HG02852 (cell line): Measurements from ENCODE around the gene ZFHX2.

Experiments used
- ATAC-seq: cut with Tn5 transposase; IDR thresholded peaks from one replicate; pipeline ENCODE4 v1.9.1; 2021; ENCODE audit warnings: mild to moderate bottlenecking, moderate library complexity; ENCODE audit not compliant: unreplicated experiment

ZFHX2 gene

DNA sequence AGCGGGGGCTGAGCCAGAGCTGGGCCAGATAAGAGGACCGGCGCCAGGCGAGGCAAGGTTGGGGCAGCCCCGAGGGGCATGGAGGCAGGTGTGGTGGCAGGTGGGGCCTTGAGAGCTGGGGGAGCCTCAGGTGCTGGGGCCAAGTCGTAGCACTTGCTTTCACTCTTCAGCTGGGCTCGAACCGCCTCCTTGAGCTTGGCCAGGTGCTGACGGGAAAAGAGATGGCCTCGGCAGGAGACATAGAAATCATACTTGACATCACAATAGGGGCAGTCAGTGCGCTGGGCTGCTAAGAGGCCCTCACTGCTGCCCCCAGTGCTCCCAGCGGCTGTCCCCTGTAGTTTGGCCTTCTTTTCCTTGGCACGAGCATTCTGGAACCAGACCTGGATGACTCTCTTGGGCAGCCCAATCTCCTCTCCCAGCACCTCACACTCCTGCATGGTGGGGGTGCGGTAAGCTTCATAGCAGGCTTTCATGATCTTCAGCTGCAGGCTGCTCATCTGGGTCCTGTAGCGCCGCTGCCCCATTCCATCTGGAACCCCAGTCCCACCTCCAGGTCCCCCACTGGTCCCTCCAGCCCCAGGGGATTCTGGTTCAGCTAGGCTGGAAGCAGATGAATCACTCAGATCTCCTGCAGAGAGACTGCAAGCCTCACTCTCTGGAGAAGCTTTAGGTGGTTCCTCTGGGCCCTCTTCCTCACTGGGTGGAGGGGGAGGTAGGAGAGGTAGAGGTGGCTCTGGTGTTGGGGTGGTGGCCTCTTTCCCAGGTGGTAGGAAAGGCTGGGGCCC, 28.1 kb downstream of the ZFHX2 start:
- ATAC-seq = no peak

DNA sequence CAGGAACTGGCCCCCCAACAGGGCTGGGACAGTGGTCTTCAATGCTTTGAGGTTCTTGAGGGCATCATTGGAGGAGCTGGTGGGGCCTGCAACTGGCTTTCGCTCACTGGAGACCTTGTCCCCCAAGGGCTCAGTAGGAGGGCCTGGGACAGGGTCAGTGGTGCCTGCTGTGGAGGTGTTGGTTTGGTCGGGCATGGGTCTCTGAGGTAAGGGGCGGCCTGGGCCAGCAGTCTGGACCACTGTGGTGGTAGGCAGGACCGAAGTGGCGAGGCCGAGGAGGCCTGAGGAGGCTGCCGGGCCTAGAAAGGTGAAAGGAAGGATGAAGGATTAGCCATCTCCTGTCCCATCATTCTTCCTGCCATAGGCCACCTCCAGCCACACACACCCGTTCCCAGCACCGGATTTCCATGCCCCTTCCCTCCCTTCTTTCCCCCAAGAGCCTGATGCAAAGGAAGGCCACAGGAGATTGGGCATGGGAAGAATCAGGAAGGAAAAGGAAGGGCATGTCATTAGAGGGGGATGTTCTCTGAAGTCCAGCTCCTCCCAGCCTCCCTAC, 28.8 kb downstream of the ZFHX2 start:
- no peak for ATAC-seq

DNA sequence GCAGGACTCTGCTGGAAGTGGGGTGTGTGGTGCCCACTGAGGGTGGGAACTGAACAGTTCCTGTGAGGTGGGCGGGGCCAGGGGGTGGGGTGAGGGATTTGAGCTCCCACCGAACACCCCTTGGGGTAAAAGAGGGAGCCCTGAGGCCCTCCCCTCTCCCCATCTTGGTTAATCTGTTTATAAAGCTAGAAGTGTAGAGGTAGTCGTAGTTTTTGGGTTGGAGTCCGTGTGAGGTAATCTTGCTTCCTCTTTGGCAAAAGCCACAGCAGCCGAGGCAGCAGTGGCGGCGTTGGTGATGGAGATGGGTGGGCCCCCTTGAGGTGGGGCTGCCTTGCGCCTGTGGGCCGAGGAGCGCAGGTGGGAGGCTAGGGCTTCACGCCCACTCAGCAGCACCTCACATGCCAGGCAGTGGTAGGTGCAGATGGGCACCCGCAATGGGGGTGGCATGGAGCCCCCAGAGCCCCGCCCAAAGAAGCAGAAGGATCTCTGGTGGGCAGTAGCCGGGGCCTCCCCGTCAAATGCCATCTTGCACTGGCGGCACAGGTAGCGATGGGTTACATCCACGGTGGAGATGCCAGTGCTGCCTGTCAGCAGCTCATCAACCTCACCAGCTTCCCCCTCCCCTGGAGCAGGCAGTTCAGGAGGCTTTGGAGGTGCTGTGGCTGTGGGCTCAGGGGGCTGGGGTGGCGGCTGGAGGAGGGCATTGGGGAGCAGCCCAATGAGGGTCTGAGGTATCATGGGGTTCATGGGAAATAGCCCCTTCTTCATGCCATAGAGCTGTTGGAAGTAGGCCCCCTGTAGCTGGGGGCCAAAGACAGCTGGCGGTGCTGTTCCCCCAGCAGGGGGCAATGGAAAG, 29.6 kb downstream of the ZFHX2 start:
- no peak for ATAC-seq

DNA sequence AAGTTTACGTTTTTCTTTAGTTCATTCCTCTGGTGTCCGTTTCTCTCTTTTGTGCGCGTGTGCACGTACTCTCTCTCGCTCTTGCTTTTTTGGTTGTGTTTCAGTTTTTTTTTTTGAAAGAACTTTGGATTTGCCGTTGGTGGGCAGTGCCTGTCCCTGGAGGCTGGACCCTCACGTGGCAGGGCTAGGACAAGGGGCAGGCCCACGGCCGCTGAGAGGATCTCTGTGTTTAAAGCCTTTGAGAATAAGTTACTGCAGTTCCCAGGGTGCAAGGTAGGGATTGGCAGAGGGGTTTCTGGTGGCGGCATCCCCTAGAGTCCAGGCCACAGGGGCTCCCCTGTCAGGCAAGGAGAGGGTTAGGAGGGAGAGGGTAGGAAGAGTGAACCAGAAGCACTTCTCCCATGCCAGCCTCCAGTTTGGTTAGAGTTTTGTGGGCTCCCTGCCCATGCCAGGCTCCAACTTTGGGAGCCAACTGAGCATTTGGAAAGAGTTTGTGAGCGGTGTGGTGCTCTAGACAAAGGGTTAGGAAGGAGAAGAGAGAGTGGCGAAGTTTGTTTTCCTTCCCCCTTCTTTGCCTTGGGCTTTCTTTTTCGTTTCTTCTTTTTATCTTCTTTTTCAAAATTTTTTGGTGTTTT, 30.5 kb downstream of the ZFHX2 start:
- no peak for ATAC-seq

DNA sequence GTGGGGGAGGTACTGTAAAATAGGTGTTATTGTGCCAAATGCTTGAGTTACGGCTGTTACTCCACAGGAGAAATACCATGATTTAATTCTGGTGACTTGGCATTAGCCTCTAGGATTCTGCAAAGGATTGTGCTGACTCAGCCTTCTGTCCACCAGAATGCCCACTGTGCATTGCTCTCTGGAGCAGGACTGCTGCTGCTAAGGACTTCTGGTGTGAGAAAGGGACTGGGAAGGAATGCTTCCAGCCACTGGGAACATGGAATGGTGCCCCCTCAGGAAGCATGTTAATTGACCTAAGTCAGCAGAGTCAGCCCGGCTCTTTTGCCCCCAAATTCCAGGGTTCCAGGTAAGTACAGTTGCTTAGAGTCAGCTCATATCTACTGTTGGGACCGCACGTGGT, 32.9 kb downstream of the ZFHX2 start:
- no peak for ATAC-seq

DNA sequence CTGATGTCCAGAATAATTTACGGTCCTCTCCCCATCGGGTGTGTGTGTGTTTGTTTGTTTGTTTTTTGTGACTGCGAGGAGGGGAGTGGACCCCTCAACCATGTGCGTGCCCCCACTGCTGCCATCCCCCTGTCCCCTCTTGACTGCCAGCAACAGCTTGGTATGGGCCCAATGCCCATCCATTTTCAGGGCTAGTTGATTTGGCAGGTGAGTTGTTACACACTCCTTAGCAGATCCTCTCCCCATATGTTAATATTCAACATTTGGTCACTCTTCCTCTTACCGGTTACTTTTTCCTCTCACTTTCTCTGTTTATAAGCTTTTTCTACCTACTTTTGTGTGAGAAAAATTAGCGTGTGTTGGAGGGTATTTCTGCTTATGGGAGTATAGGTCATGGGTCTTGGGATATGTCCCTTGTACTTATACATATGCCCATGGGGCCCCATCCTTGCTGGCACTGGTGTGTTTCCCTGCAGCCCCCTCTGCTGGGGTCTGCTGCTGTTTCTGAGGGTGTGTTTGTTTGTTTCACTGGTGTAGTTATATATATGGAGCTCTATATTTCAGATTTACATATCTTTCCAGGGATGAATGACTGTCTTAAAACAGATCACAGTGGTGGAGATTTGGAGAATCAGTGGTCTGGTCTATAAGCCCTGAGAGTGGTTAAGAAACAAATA, 33.8 kb downstream of the ZFHX2 start:
- no peak for ATAC-seq

DNA sequence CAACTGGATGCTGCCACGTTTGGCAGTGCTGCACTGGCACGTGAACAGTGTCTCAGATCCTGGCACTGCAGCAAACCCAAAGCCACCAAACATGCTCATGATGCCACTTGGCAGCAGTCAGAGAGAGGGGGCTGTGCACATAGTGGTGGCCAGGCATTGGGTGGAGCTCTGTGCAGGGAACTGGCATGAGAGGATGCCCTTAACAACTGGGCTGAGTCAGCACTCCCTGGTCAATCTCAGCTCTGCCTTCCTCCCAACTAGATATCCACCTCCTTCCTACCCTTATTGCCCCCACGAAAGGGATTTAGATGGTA, 37.0 kb downstream of the ZFHX2 start:
- no peak for ATAC-seq

DNA sequence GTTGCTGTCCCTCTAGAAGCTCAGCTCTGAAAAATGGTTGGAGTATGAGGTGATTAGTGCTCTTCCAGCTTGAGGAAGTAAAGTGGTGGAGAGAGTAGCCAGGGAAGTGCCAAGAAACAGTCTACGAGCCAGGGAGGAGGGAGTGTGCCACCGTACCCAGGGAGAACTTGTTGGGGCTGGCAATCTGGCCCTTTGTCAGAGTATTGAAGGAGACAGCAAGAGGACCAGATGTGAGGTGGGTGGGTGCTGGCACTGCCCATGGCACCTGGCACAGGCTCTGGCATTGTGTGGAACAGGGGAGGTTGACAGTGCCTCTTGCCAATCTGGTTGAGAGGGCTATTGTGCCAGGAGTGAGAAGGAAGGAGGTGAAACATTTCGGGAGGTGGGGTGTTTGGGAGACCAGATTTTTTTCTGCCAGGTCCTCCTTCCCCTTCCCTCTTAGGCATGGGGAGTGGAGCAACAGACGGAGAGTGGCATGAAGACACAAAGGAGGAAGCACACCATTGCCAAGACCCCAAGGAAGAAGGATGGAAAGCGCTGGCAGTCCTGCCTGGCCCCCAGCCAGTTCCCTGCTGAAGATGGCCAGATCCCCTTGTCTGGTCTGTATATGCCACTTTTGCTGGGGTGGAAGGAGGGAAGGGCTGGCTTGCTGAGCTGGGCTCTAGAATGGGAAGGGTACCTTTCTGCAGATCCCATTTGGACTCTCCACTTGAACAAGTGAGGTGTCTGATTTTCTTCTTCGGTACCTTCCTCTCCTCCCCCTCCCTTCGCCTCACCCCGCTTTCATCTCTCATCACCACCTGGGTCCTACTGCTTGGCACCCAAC, 37.5 kb downstream of the ZFHX2 start:
- no peak for ATAC-seq

DNA sequence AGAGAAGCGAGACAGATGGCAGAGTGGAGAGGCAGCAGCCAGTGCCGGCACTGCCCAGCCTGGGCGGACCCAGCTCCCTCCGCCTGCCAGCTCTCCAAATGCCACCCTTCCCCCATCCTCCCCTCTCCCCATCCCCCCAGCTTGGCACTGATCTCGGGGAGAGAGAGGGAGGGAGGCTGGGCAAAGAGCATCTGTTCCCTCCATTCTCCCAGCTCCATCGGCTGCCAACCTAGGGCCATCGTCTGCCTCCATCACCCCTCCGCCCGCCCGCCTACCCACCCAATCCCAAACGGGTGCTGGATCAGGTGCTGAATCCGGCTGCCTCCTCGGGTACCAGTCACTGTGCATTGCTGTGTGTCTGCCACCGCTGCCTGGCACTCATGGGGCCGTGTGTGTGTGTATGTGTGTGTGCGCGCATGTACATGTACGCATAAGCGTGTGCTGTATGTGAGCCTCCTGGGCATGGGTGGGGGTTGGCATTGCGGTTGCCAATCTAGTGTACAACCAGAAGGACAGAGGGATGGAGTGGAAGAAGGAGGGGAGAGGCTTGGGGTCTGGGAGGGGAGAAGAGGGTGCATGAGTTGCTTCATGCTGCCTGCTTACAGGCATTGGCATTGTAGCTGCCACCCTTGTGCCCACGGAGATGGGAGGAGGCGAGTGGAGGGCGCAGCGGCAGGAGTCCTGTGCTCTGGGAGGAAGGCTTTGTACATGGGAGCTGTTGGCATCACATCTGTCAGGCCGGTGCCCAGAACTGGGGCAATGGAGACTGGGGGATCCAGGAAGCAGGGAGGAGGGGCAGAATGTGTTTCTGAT, 38.4 kb downstream of the ZFHX2 start:
- ATAC-seq = no peak

DNA sequence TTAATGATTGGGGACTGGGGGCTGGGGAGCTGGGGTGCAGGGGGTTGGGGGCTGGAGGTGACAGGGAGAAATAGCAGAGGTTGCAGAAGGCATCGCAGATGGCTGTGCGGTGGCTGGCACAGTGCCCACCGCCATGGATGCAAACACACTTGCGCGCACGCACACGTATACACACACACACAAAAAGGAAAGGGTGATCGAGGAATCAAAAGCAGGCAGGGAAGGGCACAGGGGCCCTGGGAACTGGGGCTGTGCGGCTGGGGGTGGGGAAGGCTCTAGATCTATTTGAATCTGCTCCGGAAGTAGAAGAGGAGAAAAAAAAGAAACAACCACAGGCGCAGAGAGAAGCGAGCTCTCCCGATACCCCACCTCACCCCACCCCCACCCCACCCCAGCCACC, 39.4 kb downstream of the ZFHX2 start:
- ATAC-seq = no peak

DNA sequence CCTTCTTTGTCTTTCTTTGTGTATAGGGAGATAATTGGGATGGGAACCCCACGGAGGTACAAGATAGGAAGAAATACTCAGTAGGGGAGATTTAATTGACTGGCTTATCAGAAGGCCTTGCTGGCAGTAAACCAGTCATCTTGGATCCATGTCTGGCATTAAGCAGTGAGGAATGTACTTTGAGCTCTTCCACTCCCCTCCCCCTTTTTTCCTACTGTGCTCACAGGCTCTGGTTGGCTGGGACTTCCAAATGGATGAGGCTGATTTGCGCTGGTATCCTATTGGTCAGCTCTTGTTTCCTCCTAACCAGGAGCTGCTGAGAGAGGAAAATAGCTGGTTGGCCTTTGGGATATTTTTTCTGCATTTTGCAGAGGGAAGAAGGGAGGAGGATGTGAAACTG, 57.3 kb downstream of the ZFHX2 start:
- no peak for ATAC-seq

DNA sequence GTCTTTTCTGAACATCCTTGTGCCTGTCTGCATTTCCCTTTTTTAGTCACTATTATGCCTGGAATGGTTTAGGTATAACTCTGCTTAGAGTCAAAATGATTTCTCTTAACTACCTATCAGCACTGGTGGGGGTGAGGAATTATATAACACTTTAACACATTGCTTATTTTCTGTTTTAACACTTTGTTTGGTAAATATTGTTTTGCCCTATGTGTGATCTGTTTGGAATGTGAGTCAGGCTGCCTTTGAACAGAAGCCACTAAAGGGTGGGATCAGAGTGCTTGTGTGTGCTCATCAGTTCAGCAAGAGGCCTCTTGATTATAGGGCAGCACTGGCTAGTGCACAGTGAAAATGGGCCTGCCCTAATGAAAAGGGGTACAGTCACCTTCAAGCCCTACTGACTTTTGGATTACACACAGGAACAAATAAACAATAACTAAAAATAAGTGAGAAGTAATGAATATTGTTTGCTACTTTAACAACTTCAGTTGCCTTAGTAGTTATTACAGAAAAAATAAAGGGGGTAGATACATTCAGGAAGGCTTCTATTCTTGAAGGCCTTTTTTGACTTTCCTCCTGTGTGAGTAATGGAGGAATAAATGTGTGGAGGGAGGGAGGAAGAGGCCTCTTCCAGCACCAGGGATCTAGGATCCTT, 58.8 kb downstream of the ZFHX2 start:
- no peak for ATAC-seq

DNA sequence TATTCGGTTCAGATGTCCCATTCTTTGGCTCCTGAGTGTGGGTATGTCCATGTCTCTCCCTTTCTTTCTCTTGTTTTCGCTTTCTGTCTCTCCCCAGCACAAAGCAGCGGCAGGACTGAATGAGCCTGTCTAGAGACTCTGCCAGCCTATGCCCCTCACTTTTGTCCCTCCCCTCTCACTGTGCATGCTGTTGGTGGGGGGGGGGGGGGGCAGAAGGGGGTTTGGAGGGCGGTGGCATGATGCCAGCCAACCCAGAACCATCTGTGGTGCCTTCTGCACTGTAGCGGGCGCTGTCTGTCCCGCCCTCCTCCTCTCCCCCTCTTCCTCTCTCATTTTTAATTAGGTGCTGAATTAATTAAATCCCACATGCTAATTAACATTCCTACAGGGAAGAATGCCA, 64.3 kb downstream of the ZFHX2 start:
- ATAC-seq = no peak

DNA sequence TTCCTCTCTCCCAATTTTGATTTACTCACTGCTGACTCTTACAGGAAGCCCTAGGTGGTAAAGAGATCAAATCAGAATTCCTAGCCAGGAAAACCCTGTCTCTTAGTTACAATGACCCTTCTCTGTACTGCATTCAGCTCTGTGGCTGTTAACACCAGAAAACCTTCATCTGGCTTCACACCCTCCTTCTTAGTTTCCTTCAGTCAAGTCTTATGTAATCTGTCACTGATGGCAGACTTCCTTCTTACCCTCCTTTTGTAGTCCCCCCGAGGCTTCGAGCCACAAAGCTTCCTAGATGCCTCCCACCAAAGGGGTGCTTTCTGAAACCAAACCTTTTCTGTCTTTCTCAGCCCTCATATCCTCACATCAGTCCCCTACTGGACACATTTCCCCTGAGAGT, 65.5 kb downstream of the ZFHX2 start:
- ATAC-seq = no peak

DNA sequence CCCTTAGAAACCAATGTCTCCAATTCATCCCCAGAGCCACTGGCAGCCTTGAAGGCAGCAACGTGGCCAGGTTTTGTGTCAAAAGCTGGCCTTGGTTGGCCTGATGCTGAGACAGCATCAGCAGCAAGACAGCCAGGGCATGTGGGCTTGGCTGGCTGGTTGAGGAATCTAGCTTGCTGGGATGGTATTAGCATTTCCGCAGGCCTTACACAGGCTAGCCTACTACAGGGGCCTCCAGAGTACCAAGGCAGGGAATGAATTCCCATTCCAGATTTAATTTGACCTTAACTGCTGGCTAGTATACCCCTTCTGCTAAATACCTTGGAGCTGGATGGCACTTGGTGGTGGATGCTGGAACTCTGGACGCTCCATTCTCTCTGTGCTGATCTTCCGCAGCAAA, 66.2 kb downstream of the ZFHX2 start:
- no peak for ATAC-seq

DNA sequence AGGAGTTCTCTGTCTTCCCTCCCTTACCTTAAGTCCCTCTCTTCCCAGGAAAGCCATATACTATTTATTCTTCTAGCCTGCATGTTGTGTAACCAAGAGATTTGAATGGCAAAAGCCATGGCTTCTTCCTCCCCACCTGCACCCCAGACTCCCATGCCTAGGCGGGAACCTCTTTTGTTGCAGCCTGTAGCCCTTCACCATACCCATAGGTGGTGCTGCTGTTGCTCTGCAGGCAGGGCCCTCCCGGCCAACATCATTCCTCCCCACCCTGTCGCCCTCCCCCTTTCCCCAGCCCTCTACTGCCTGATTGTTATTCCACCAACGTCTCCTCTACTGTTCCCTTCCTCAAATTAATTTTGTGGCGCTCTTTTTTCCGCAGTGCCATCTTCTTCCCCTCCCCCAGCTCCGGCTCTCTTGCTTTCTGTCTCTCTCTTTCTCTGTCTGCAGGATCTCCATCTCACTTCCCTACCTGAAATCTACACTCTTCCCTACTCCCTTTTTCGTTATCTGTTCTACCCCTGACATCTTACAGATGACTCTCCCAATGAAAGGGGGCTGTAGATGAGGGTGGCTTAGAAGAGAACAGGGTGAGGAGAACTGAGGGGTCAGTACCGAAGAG, 68.2 kb downstream of the ZFHX2 start:
- ATAC-seq = no peak

DNA sequence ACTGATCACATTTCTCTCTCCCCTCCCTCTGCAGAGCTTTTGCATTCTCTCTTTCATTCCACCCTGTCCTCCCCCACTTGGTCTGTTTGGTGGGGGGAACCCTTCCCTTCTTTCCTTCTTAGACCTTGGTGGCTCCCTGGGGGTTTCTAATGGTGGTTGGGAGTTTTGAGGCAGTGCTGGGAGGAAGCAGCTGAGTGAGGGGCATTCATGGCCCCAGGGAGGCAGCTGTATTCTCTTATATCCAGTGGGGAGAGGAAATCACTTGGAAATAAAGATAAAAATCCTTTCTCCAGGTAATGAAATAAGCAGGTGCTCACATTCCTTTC, 68.8 kb downstream of the ZFHX2 start:
- ATAC-seq = no peak

DNA sequence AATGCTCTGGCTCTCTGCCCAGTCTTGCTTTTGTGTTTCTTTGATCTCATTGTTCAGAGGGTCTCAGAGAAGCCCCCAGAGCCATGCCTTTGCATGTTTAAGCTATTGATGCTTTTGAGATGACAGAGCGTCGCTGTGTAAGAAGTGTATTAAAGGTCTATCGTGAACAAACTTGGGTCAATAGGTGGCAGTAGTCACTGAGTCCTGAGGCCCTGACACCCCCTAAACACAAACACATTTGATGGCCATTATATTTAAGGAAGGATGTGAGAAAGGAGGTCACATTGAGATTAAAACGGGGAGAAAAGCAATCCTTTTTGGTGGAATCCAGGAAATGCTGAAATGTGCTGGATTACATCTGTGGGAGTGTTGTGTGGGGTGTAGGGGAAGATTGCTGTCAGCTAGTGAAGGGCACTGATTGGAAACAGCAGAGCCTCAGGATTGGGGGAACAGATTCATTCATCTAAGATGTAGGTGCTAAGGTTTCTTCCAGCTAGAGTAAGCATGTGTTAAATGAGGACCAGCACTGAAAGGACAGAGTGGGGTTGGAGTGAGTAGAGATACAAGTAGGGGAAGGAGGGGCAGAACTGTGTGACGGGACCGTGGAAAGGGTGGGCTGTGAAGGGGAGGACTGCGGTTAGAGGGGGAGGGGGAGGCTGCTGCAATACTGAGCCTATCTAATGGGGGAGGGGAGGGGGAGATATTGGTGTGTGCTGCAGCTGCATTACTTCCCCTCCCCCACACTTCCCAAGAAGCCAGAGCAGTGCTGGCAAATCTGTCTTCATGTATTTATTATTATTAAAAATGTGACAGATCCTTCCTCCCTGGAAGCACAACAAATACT, 69.4 kb downstream of the ZFHX2 start:
- no peak for ATAC-seq
